H1 (cell line): ENCODE data around the gene OLFM3.

Experiments used
- CEBPB ChIP-seq: IDR thresholded peaks from 2 replicates; pipeline ENCODE4 v1.6.1; 2012; ENCODE audit warnings: low read depth, low read length
- CHD1 ChIP-seq: IDR thresholded peaks from 2 replicates; pipeline ENCODE4 v1.6.1; 2012; ENCODE audit warnings: low read depth, low read length, improper control_type of control experiment
- CTCF ChIP-seq, 3 experiments: IDR thresholded peaks; 1 replicate in 2 of 3; 2 replicates in 1 of 3; pipeline versions ENCODE4 v1.5.1 to v1.6.1; 2011; ENCODE audit warnings: low read length in 3 of 3, mild to moderate bottlenecking in 3 of 3, inconsistent platforms in 2 of 3, low read depth in 1 of 3, moderate library complexity in 1 of 3; ENCODE audit not compliant: insufficient read depth in 1 of 3; ENCODE audit errors: control extremely low read depth in 1 of 3
- EP300 ChIP-seq, 2 experiments: IDR thresholded peaks; 1 replicate in 1 of 2; 2 replicates in 1 of 2; pipeline ENCODE4 v1.6.1; 2011 to 2012; ENCODE audit warnings: low read depth in 2 of 2, low read length in 2 of 2, mild to moderate bottlenecking in 2 of 2, borderline replicate concordance in 1 of 2, inconsistent platforms in 1 of 2, moderate library complexity in 1 of 2
- GABPA ChIP-seq: IDR thresholded peaks from 2 replicates; pipeline ENCODE4 v1.6.1; 2011; ENCODE audit warnings: mild to moderate bottlenecking, low read length, moderate library complexity, borderline replicate concordance; ENCODE audit not compliant: insufficient read depth
- KDM1A ChIP-seq: fragments of 200-600, 300-600 bp; sonication (generic); IDR thresholded peaks from 2 replicates; pipeline ENCODE4 v1.7.1; 2016; ENCODE audit warnings: mild to moderate bottlenecking, low read length, borderline replicate concordance
- NRF1 ChIP-seq: IDR thresholded peaks from 2 replicates; pipeline ENCODE4 v1.6.1; 2011; ENCODE audit warnings: mild to moderate bottlenecking, low read depth, low read length, improper control_type of control experiment
- POLR2A ChIP-seq, 2 experiments: IDR thresholded peaks; 1 replicate in 1 of 2; 2 replicates in 1 of 2; pipeline ENCODE4 v1.6.1; 2011; ENCODE audit warnings: low read depth in 2 of 2, low read length in 2 of 2, mild to moderate bottlenecking in 2 of 2; ENCODE audit errors: control extremely low read depth in 1 of 2
- POLR2AphosphoS5 ChIP-seq: IDR thresholded peaks from 2 replicates; pipeline ENCODE4 v1.6.1; 2011; ENCODE audit warnings: low read depth, low read length
- SP1 ChIP-seq: IDR thresholded peaks from 2 replicates; pipeline ENCODE4 v1.6.1; 2011; ENCODE audit warnings: low read depth, low read length
- SP2 ChIP-seq: IDR thresholded peaks from 2 replicates; pipeline ENCODE4 v1.6.1; 2012; ENCODE audit warnings: mild to moderate bottlenecking, low read length, inconsistent platforms
- ZNF274 ChIP-seq: IDR thresholded peaks from 2 replicates; pipeline ENCODE4 v1.7.0; 2012; ENCODE audit warnings: low read length, borderline replicate concordance; ENCODE audit errors: extremely low read depth

- TF ChIP-seq CHD1 = no peak
- TF ChIP-seq GABPA = no peak
- TF ChIP-seq CEBPB = no peak
- TF ChIP-seq POLR2A (IDR thresholded peaks at IDR 0.05; ENCODE audit: control extremely low read depth in 1 of 2, low read depth in 2 of 2, low read length in 2 of 2) = no peak
- TF ChIP-seq CTCF (IDR thresholded peaks at IDR 0.05; ENCODE audit: control extremely low read depth in 1 of 3, insufficient read depth in 1 of 3, low read depth in 1 of 3, low read length in 3 of 3) = no peak
- TF ChIP-seq POLR2AphosphoS5 = no peak
- TF ChIP-seq ZNF274 = no peak
- TF ChIP-seq SP1 = no peak
- no peak for TF ChIP-seq KDM1A
- no peak for TF ChIP-seq EP300 (IDR thresholded peaks at IDR 0.05; ENCODE audit: borderline replicate concordance in 1 of 2, low read depth in 2 of 2, low read length in 2 of 2)
- TF ChIP-seq NRF1 = no peak
- no peak for TF ChIP-seq SP2
Observed at GRCh38 chr1:101873672-101874071, 123.1 kb downstream of the OLFM3 start.
